Tibial nerve (tissue), 3 donors: ENCODE measurements around the gene SLC17A7.

Experiments
- POLR2A ChIP-seq, 2 donors: fragments of 450-650 bp; IDR thresholded peaks; one replicate each; pipeline ENCODE4 v1.6.1; 2017; ENCODE audit warnings: antibody characterized with exemption in 2 of 2, mild to moderate bottlenecking in 2 of 2, moderate library complexity in 2 of 2
- TF ChIP-seq, protein P1 (sequence below), 5 experiments: fragments of 200-600 bp in 3 of 5; fragments of 450-650 bp in 2 of 5; sonication (generic) in 3 of 5; IDR thresholded peaks; one replicate each; pipeline ENCODE4 v1.5.1; 2016 to 2019; ENCODE audit warnings: antibody characterized with exemption in 5 of 5, mild to moderate bottlenecking in 3 of 5, moderate library complexity in 2 of 5

DNA sequence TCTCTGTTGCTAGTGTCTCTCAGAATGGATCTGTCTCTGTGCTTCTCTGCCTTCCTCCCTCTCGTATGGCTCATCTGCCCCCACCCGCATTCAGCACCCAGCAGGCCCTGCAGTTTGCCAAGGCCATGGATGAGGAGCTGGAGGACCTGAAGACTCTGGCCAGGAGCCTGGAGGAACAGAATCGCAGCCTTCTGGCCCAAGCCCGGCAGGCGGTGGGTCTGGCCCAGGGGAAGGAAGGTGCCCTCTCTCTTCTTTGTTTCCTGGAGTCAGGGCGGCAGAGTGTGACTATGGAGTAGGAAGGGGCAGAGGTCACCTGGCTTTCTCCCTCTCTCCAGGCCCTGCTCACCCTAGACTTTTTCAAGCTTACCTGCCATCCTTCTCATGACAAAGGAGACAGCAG lies 42.4 kb downstream of the SLC17A7 start:
- TF ChIP-seq, protein P1, sequence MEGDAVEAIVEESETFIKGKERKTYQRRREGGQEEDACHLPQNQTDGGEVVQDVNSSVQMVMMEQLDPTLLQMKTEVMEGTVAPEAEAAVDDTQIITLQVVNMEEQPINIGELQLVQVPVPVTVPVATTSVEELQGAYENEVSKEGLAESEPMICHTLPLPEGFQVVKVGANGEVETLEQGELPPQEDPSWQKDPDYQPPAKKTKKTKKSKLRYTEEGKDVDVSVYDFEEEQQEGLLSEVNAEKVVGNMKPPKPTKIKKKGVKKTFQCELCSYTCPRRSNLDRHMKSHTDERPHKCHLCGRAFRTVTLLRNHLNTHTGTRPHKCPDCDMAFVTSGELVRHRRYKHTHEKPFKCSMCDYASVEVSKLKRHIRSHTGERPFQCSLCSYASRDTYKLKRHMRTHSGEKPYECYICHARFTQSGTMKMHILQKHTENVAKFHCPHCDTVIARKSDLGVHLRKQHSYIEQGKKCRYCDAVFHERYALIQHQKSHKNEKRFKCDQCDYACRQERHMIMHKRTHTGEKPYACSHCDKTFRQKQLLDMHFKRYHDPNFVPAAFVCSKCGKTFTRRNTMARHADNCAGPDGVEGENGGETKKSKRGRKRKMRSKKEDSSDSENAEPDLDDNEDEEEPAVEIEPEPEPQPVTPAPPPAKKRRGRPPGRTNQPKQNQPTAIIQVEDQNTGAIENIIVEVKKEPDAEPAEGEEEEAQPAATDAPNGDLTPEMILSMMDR (IDR thresholded peaks at IDR 0.05), result no peak
- TF ChIP-seq POLR2A (IDR thresholded peaks at IDR 0.05), result no peak
